Liver (tissue), 9 donors: ENCODE results near the gene FRRS1. TPM values are rescaled to one million over a fixed set of nuclear protein-coding genes. Genes with fewer than 3 reads are reported as not detected.

ENCODE experiments used
- DNase-seq: peaks from one replicate; pipeline ENCODE4 v3.0.0-alpha.2; 2017; ENCODE audit warnings: low spot score
- H3K27ac ChIP-seq, 2 donors: one replicate each; pipeline ENCODE4 v1.7.0; 2013; ENCODE audit warnings: inconsistent platforms in 2 of 2, low read length in 2 of 2, control low read depth in 1 of 2, low read depth in 1 of 2, mild to moderate bottlenecking in 1 of 2
- H3K27me3 ChIP-seq, 4 donors: one replicate each; pipeline versions ENCODE4 v1.6.1 to v1.7.0; 2013; ENCODE audit warnings: low read length in 3 of 4, inconsistent platforms in 1 of 4, mild to moderate bottlenecking in 1 of 4, moderate library complexity in 1 of 4; ENCODE audit not compliant: control insufficient read depth in 4 of 4, insufficient read depth in 4 of 4
- H3K36me3 ChIP-seq, 4 donors: one replicate each; pipeline versions ENCODE4 v1.6.1 to v1.7.0; 2013; ENCODE audit warnings: low read length in 3 of 4, mild to moderate bottlenecking in 3 of 4, low read depth in 1 of 4, moderate library complexity in 1 of 4; ENCODE audit not compliant: control insufficient read depth in 4 of 4, insufficient read depth in 3 of 4
- H3K4me1 ChIP-seq, 4 donors: one replicate each; pipeline versions ENCODE4 v1.6.1 to v1.7.0; 2013; ENCODE audit warnings: low read length in 3 of 4, mild to moderate bottlenecking in 3 of 4, moderate library complexity in 1 of 4; ENCODE audit not compliant: control insufficient read depth in 4 of 4, insufficient read depth in 4 of 4
- H3K4me3 ChIP-seq, 3 donors: one replicate each; pipeline versions ENCODE4 v1.6.1 to v1.7.0; 2013; ENCODE audit warnings: low read length in 3 of 3, control low read depth in 1 of 3, low read depth in 1 of 3, mild to moderate bottlenecking in 1 of 3
- H3K9ac ChIP-seq, 2 donors: one replicate each; pipeline ENCODE4 v1.7.0; 2013; ENCODE audit warnings: low read length in 2 of 2, mild to moderate bottlenecking in 2 of 2, moderate library complexity in 2 of 2, control low read depth in 1 of 2, low read depth in 1 of 2
- H3K9me3 ChIP-seq, 4 donors: one replicate each; pipeline versions ENCODE4 v1.6.1 to v1.7.0; 2013; ENCODE audit warnings: low read length in 3 of 4; ENCODE audit not compliant: control insufficient read depth in 4 of 4
- ATF3 ChIP-seq: IDR thresholded peaks from 2 replicates; pipeline ENCODE4 v1.6.1; 2016; ENCODE audit warnings: antibody characterized with exemption
- CTCF ChIP-seq: fragments of 150-350 bp; IDR thresholded peaks from 2 replicates; pipeline ENCODE4 v1.5.1; 2017; ENCODE audit warnings: improper control_type of control experiment, low read depth, low read length; ENCODE audit not compliant: missing input control
- EGR1 ChIP-seq, 2 donors: IDR thresholded peaks; 2 replicates each; pipeline ENCODE4 v1.6.1; 2016 to 2018; ENCODE audit warnings: antibody characterized with exemption in 2 of 2, low read depth in 2 of 2
- FOXA1 ChIP-seq: IDR thresholded peaks from 2 replicates; pipeline ENCODE4 v1.6.1; 2016; ENCODE audit warnings: antibody characterized with exemption
- FOXA2 ChIP-seq: IDR thresholded peaks from 2 replicates; pipeline ENCODE4 v1.6.1; 2016; ENCODE audit warnings: antibody characterized with exemption
- GABPA ChIP-seq, 2 donors: IDR thresholded peaks in 1 of 2; conservative IDR thresholded peaks in 1 of 2; 2 replicates each; pipeline ENCODE4 v1.6.1; 2016; ENCODE audit warnings: antibody characterized with exemption in 2 of 2, mild to moderate bottlenecking in 1 of 2, moderate library complexity in 1 of 2
- HNF4A ChIP-seq, 2 donors: conservative IDR thresholded peaks; 2 replicates each; pipeline ENCODE4 v1.6.1; 2016; ENCODE audit warnings: antibody characterized with exemption in 2 of 2, mild to moderate bottlenecking in 2 of 2
- HNF4G ChIP-seq: IDR thresholded peaks from 2 replicates; pipeline ENCODE4 v1.6.1; 2016; ENCODE audit warnings: antibody characterized with exemption
- JUND ChIP-seq, 2 donors: IDR thresholded peaks; 2 replicates each; pipeline ENCODE4 v1.6.1; 2016; ENCODE audit warnings: antibody characterized with exemption in 2 of 2
- MAX ChIP-seq: IDR thresholded peaks from 2 replicates; pipeline ENCODE4 v1.6.1; 2016; ENCODE audit warnings: antibody characterized with exemption
- NR2F2 ChIP-seq: IDR thresholded peaks from 2 replicates; pipeline ENCODE4 v1.6.1; 2016; ENCODE audit warnings: antibody characterized with exemption
- RAD21 ChIP-seq, 2 donors: IDR thresholded peaks; 2 replicates each; pipeline ENCODE4 v1.6.1; 2016; ENCODE audit warnings: antibody characterized with exemption in 2 of 2, mild to moderate bottlenecking in 2 of 2
- REST ChIP-seq: IDR thresholded peaks from 2 replicates; pipeline ENCODE4 v1.6.1; 2016; ENCODE audit warnings: antibody characterized with exemption, mild to moderate bottlenecking
- RXRA ChIP-seq, 2 donors: IDR thresholded peaks; 2 replicates each; pipeline ENCODE4 v1.6.1; 2017 to 2018; ENCODE audit warnings: antibody characterized with exemption in 2 of 2, mild to moderate bottlenecking in 1 of 2
- SP1 ChIP-seq: IDR thresholded peaks from 2 replicates; pipeline ENCODE4 v1.6.1; 2018; ENCODE audit warnings: antibody characterized with exemption, mild to moderate bottlenecking
- TAF1 ChIP-seq: conservative IDR thresholded peaks from 2 replicates; pipeline ENCODE4 v1.6.1; 2016; ENCODE audit warnings: antibody characterized with exemption, mild to moderate bottlenecking
- YY1 ChIP-seq: IDR thresholded peaks from 2 replicates; pipeline ENCODE4 v1.6.1; 2016; ENCODE audit warnings: antibody characterized with exemption, mild to moderate bottlenecking
- ZBTB33 ChIP-seq: IDR thresholded peaks from 2 replicates; pipeline ENCODE4 v1.6.1; 2016; ENCODE audit warnings: antibody characterized with exemption
- WGBS: extraction: QIAGEN DNeasy Blood & Tissue Kit; methylation state at CpG from one replicate; pipeline ENCODE4 v1.1.7; 2013; 5-methylcytosine and 5-hydroxymethylcytosine counted together
- polyA plus RNA-seq, 2 donors: library from polyadenylated mRNA; stranded (reverse) in 1 of 2; unstranded in 1 of 2; fragments of 200-250 nt in 1 of 2; fragments of >200 nt in 1 of 2; fragmentation: Nextera tagmentation in 1 of 2; extraction: Ambion mirVana in 1 of 2; gene quantifications; one replicate each; pipeline versions ENCODE4 v1.2.1 to v1.2.3, GENCODE V29; 2013 to 2015
- total RNA-seq, 2 donors: library from RNA; depleted of rRNA; stranded (reverse); fragments of >200 nt; gene quantifications; one replicate each; pipeline ENCODE4 v1.2.3, GENCODE V29; 2014
- donor health status: healthy.
- donor health status: healthy.
- donor health status: healthy.
- donor health status: healthy.
- donor health status: healthy.

FRRS1 gene
- total and polyA plus RNA-seq, 4 donors, result 2.7 to 87.4 (median 30.4) TPM

- WGBS, result 89% methylated on average over 2 of the region's 2 CpGs
- TF ChIP-seq NR2F2 (no peak), RAD21 (IDR thresholded peaks at IDR 0.05) (no peak), ATF3 (no peak), JUND (IDR thresholded peaks at IDR 0.05) (no peak), REST (no peak), EGR1 (IDR thresholded peaks at IDR 0.05; ENCODE audit: low read depth in 2 of 2) (no peak), MAX (no peak), RXRA (IDR thresholded peaks at IDR 0.05) (no peak), FOXA1 (no peak), ZBTB33 (no peak), TAF1 (no peak), HNF4G (no peak), HNF4A (conservative IDR thresholded peaks at IDR 0.05) (no peak), YY1 (no peak), CTCF (no peak), FOXA2 (no peak), GABPA (IDR thresholded peaks at IDR 0.05 in 1 of 2, conservative IDR thresholded peaks at IDR 0.05 in 1 of 2) (no peak)
These were observed 30.6 kb downstream of the FRRS1 start for GRCh38 chr1:99735852-99736251.

GRCh38 chr1:99731384-99731783 lies 35.1 kb downstream of the FRRS1 start:
- TF ChIP-seq EGR1 (IDR thresholded peaks at IDR 0.05; ENCODE audit: low read depth in 2 of 2), result no peak
- no peak for TF ChIP-seq ATF3
- TF ChIP-seq MAX, result no peak
- no peak for TF ChIP-seq SP1
- no peak for TF ChIP-seq RXRA (IDR thresholded peaks at IDR 0.05)
- TF ChIP-seq HNF4G, result no peak
- TF ChIP-seq FOXA1, result no peak
- peaks cover 1 to 32% (median 16%) of the 10 kb centered on the region in 4 donors for H3K36me3 ChIP-seq
- H3K9ac ChIP-seq, result no peak overlapping the region
- no peak overlapping the region for H3K27ac ChIP-seq
- WGBS, result 90% methylated on average over 1 of the region's 1 CpG
- no peak for DNase-seq
- no peak overlapping the region for H3K4me3 ChIP-seq
- H3K27me3 ChIP-seq, result no peaks in the 10 kb centered on the region
- H3K9me3 ChIP-seq, result no peaks in the 10 kb centered on the region
- peaks cover 0 to 10% (median 5%) of the 10 kb centered on the region in 4 donors for H3K4me1 ChIP-seq

More at GRCh38 chr1:99735852-99736251, 30.6 kb downstream of the FRRS1 start:
- Histone ChIP-seq H3K4me3 (no peak overlapping the region), H3K9ac (no peak overlapping the region), H3K27me3 (no peaks in the 10 kb centered on the region), H3K4me1 (peaks cover 1 to 26% (median 23%) of the 10 kb centered on the region in 4 donors), H3K36me3 (peaks cover 2 to 19% (median 9%) of the 10 kb centered on the region in 4 donors), H3K9me3 (no peaks in the 10 kb centered on the region), H3K27ac (no peak overlapping the region)
- DNase-seq, result no peak
